HG02763 (cell line): ENCODE results near the gene NSUN7.
"Not testable (repeated sequence)": the region's sequence is repeated elsewhere in the genome, so short reads cannot be mapped to it uniquely, and the experiment has no call there.

Source experiments
- ATAC-seq: cut with Tn5 transposase; IDR thresholded peaks from one replicate; pipeline ENCODE4 v1.9.1; 2021; ENCODE audit warnings: mild to moderate bottlenecking, moderate library complexity; ENCODE audit not compliant: unreplicated experiment

The NSUN7 gene, protein sequence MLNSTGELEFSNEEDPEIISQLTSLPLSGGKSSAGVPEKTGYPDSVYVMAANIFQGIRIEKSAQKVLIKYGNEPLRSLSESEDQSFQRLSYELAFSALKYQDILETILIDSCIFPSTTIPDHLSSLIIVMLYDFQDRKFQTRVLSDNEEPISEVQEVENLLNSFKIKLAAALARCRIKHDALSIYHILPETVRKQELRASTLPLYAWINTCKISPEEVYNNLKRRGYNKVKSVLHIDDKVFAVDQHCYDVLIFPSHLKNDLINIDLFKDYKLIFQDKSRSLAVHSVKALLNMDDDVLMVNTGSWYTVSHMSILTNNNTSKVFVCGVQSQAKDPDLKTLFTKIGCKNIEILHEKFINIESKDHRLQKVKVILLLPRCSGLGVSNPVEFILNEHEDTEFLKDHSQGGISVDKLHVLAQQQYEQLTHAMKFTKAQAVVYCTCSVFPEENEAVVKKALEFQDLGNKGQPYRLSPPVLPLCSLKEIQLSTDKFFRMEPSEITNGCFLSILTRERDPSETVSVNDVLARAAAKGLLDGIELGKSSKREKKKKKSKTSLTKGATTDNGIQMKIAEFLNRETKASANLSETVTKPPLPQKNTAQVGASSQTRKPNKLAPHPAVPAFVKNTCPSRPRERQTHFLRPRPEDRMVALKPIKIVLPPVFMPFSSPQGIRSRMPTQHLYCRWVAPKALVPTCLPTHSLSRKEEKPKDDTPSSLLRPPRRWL

DNA sequence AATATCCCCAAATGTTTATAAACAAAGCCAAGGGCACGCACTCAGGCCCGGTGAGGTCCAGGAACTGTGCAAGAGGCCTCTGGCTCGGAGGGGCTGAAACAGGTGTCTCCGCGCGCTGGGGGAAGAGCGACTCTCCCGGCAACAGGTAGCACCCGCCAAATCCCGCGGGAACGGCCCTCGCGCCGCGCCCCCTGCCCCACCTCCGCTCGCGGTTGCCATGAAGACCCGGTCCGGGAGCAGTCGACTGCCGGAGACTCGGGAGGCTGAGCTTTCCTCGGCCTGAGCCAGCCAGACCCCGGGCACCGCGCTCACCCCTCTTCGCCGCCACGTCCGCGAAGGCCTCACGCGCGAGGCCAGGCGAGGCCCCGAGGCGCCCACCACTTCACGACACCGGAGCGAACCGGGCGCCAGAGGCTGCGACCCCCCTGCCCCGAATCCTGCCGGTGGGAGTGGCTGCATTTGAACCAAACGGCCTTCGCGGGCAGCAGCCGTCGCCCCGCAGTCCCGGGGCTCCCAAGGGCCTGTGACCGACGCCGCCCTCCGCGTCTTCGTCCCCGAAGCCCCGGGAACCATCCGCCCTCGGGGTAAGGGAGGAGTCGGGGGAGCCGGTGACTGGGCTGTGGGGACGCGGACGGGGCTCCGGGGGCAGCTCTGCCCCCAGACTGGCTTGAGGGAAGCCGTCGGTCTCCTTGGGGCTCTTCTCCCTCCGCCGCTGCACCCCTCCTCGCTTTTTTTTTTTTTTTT is at the start of gene NSUN7:
Gene NSUN7, plus strand, starts transcription at position 239 of the 744 bp plus-strand sequence. CDS start 739 bp downstream, outside the sequence.
- ATAC-seq = no peak

DNA sequence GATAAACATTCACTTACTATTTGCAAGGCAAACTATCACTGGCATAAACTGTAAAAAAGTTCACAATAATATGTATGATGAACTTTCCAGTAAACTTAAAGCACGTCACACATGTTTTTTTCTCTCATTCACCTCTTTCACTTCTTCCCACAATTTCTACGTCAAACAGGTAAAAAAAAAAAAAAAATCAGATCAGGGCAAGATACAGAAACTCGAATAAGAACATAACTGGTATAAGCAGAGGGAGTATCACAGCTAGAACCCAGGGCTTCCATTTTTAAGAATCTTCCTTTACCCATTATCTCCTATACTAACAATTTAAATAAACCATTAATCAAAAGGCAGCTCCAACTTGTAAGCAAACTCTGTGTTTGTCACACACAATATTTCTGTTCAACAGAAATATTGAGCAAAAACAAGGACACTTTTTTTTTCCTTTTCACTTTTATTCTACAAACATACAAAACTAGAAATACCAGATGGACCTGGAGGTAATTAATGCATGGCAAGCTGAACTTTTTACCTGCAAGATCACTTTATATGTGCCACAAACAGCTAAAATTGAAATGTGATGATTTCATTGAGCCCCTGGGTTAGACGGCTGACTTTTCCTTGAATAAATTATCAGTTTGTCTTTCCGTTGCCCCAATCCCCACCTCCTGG is 47.5 kb upstream of the NSUN7 start:
- no peak for ATAC-seq

DNA sequence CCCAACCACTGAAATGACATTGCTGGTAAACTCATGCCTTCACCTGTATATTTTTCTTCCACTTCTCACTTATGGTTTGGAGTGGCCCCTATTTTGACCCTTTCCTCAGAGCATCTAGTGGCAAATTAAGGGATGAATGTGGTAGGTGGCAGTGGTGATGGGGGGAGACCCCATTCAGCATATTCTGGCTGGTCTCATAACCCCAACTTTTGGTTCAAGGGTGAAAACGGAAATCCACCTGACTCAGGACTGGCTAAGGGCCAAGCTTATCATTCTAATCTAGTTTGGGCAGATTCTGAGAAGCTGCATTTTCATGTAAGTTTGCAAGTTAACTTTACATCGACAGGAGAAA is 47.0 kb upstream of the NSUN7 start:
- ATAC-seq = no peak

DNA sequence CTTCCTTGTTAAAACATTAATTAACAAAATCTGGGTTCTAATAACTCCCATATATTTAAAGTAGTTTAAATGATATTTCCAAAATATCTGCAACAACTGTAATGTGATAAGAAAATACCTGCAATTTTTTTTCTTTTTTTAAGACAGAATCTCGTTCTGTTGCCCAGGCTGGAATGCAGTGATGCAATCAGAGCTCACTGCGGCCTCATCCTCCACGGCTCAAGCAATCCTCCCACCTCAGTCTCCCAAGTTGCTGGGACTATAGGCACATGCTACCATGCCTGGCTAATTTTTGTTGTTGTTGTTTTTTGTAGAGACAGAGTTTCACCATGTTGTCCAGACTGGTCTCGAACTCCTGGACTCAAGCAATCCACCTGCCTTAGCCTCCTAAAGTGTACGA is 45.7 kb upstream of the NSUN7 start:
- ATAC-seq = no peak

DNA sequence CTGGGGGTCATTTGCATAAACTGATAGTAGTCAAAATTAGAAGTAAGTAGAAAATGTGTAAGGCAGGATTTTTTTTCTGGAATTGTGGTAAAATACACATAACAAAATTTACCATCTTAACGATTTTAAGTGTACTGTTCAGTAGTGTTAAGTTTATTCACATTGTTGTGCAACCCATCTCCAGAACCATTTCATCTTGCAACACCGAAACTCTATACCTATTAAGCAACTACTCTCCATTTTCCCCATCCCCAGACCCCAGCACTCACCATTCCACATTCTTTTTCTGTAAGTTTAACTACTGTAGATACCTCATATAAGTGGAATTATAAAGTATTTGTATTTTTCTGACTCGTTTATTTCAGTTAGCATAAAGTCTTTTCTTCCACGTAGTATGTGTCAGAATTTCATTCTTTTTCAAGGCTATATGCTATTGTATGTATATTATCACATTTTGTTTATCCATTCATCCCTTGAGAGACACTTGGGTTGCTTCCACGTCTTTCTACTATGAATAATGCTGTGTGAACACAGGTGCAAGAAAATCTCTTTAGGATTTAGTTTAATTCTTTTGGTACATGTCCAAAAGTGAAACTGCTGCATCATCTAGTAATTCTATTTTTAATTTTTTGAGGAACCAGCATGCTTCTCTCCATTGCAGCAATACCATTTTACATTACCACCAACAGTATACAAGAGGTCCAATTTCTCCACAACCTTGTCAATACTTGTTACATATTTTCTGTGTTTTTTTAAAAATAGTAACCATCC is 39.1 kb upstream of the NSUN7 start:
- no peak for ATAC-seq

DNA sequence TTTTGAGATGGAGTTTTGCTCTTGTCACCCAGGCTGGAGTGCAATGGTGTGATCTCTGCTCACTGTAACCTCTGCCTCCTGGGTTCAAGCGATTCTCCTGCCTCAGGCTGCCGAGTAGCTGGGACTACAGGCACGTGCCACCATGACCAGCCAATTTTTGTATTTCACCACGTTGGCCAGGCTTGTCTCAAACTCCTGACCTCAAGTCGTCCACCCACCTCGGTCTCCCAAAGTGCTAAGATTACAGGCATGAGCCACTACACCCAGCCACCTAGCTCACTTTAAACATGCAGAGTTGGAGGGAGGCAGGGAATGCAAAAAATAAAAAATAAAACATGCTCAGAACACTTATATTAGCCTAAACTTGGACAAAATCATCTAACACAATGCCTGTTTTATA is 36.8 kb upstream of the NSUN7 start:
- ATAC-seq = not testable (repeated sequence)

DNA sequence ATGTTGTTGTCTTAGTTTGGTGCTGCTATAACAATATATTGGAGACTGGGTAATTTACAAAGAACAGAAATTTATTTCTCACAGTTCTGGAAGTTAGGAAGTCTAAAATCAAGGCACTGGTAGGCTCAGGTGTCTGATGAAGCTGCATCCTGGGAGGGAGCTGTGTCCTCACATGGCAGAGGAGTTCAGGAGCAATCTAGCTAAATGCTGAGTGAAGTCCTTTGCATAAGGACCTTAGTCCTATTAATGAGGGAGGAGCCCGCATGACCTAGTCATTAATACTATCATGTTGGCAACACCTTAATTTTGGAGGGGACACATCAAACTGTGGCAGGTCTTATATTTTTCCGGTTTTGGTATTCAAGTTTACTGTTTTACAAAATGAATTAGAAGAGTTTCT is 36.0 kb upstream of the NSUN7 start:
- no peak for ATAC-seq

DNA sequence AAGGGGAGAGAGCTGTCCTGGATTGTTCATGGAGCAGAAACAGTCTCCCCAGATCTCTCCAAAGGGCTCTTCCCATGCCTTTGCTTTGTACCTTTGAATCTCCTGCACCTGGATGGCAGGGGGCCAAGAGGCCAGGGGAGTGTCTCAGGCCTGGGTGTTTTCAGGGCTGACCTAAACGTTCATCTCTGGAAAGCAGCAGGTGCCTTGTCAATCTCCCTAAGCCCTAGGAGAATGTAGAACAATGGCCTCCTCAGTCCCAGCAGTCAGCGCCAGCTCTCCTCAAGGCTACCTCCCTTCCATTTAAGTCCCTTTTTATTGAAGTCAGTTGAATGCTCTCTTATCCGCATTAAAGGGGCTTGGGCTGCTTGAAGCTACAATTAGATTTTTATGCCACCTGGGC is 31.2 kb upstream of the NSUN7 start:
- ATAC-seq = no peak

DNA sequence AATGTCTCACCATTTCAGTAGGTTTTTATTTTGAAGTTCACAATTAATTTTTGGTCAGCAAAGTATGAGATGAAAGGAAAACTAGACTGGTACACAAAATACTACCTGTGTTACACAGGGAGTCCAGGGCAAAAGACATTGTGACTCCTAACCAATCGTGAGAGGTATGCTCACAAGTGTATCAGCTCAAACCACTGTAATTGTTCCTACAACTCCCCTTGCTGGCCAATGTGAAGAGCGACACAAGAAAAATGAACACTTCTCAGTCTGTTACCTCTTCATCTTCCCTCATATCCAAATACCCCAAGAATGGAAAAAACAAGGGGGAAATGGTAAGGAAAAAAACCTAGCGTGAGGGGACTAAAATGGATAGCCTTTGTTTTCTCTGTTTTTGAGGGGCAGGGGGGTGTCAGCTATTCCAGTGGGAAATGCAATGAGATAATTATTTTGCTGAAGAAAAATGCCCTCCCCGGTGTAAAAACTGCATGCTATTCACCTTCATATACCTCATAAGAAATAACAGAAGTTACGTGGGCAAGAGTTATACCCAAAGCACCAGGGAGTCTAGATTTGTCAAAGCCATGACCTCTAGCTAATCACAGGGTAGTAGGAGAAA is 30.6 kb upstream of the NSUN7 start:
- ATAC-seq = no peak

DNA sequence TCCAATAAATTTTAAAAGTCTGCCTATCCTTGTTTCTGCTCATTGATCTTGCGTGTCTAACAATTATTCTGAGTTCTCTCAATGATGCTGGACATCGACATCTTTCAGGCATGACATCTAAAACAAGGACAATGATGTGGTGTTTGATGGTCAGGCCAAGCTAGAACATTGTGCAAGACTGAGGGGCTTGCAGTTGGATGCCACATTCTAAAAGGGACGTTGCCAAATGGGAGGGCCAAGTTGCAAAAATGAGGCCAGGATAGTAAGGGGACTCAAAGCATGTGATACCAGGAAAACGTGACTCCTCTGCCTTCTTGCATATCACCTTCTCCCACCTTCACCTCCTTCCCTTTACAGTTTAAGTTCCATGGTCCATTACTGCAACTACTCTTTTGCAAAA is 29.4 kb upstream of the NSUN7 start:
- ATAC-seq = no peak

DNA sequence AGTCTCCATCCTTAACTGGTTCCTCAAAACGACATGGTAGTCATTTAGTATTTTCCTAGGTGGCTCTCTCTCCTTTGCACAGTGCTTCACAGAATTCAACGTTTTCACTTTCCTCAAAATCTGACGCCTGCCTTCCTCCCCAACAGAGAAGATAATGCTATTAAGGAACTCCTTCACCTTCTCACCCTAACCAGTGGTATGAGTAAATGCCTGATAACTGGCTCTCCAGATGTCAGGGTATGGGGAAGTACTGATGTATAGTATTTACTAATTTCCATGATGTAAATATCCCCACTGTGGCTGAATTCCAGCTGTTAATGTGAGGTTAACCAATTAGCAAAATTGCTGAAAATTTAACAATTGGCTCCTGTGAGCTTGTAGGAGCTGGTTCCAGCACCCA is 28.8 kb upstream of the NSUN7 start:
- ATAC-seq = no peak

DNA sequence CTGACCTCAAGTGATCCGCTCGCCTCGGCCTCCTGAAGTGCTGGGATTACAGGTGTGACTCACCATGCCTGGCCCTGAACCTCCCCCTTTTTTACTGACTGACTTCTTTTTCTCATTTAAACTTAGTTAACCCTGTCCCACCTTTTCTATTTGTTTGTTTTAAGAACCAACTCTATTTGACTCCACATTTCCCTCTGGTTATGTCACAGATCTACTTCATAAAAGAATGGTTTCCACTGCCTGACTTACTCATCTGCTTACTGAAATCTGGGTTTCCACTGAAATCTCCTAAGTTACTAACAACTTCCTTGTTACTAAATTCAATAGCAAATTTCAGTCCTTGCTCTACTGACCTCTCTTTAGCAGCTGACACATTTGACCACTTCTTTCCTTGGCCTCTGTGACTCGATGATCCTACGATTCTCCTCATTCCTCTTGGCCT is 28.0 kb upstream of the NSUN7 start:
- ATAC-seq = no peak

DNA sequence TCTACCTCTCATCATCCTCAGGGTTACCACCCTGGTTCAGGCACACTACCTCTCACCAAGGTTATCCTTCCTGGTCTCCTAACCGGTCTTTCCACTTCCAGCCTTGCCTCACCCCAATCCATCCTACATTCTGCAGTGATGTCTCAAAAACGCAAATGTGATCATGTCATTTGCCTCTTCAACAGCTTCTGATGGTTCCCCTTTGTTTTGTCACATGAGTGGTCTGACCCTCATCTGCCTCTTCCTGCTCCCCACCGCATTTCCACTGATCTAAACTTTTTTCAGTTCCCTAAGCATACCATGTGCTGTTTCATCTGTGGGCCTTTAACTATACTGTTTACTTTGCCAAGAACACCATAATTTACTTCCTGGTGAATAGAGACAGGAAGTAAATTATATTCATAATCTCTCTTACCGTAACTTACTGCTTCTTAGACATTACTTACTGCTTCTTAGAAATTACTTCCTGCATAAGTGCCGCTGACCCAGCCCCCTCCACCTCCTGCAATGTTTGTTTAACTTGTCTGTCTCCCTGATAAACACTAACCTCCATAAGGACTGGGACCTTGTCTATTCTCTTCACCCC is 27.1 kb upstream of the NSUN7 start:
- ATAC-seq = peak; percentile 65

DNA sequence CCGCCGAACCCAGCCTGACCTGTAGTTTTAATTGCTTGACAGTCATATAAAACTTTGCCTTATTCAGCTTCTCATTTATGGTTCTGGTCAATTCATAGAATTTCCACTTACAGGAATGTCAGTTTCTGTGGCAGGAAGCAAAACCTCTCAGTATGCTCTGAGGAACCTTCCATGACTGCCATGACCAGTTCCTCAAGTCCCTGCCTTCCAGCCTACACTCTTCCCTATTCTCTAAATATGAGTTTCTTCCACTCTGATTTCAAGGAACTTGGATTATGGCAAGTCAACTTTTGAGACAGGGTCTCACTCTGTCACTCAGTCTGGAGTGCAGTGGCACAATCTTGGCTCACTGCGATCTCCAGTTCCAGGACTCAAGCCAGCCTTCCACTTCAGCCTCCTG is 26.0 kb upstream of the NSUN7 start:
- ATAC-seq = no peak

DNA sequence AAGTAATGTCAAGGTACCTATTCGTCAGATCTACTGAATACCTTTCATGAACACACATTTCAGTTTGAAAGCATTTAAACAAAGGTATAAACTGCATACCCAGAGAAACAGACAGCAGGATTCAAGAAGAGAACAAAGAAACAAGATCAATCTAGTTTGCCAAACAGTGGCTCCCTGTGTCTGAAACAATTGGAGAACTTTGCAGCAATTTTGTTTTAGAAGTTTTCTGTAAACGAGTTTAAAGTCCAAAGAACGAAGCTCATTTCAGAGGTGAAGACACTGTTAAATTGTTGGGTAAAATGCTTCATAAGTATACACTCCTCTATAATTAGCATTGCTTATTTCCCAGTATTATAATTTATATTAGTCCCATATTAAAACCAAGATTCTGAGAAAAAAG is 21.4 kb upstream of the NSUN7 start:
- ATAC-seq = no peak

DNA sequence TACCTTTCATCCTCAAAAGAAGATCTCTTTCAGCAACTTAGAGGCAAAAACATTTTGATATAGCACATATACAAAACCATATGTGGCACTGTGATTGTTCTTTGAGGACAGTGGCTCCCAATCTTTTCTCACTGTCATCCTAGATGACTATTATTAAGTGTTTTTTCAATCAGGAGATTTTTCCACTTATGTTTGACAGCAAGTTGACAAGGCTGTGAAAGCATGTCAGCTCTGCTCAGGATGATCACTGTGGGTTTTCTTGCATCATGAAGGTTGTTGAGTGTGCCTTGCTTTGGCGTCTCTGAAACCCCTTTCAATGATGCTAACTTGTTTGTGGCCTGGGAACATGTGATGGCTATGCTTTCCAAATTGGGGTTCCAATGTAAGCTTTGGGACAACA is 20.2 kb upstream of the NSUN7 start:
- ATAC-seq = no peak

DNA sequence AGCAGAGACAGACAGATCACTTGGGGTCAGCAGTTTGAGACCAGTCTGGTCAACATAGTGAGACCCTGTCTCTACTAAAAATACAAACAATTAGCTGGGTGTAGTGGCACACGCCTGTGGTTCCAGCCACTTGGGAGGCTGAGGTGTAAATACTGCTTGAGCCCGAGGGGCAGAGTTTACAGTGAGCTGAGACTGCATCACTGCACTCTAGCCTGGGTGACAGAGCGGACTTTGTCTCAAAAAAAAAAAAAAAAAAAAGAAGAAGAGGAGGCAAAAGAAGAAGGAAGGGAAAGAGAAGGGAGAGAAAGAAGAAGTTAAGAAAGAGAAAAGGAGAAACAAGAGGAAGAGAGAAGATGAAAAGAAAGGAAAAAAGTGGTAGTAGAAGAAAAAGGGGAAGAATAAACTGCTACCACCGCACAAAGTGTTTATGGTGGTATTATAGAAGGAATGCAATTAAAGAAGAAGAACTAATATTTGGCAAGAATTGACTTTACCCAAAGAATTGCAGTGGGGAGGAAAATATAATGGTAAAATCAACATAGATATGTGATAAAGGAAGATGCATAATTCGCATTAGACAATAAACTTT is 19.6 kb upstream of the NSUN7 start:
- ATAC-seq = no peak

DNA sequence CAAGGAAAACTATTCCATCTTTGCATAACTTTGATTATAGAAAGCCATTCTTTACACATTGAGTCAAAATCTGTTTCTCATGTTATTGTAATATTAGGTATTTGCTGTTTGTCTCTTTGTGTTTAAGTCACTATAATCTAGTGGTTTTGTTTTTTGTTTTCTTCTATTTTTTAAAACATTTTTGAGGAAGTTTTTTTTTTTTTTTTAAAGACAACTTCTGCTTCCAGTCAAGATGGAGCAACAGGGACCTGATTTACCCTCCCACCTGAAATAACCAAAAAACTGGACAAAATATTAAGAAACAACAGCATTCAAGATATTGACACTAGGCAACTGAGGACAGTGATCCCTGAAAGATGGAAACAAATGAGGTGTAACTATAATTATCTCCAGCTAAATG is 18.4 kb upstream of the NSUN7 start:
- ATAC-seq = no peak

DNA sequence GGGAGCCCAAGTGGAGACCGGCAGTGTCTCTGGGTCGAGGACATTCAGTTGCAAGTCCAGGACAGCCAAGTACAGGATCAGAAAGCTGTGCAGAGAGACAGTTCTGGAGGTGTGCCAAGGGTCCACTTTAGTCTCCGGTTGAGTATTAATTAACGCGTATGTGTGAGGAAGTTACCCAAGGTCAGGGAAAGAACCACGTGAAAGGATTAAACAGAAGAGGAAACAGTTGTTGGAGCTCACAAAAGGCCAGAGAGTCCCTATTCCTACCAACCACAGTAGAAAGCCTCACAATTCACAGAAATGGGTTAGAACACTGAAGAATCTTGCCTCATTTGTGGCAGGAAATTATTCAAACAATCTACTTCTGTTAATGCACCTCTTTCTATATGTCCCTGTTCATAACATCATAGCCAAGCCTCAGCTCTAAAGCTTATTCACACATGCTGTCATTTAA is 17.9 kb upstream of the NSUN7 start:
- ATAC-seq = no peak
